Suprapubic skin (tissue), 4 donors: ENCODE measurements around the gene SEMA5A. TPM values are rescaled to one million over a fixed set of nuclear protein-coding genes. Genes with fewer than 3 reads are reported as not detected.

Experiments used
- DNase-seq, 2 donors: peaks; one replicate each; pipeline ENCODE4 v3.0.0-alpha.2; 2019; ENCODE audit warnings: low spot score in 2 of 2
- H3K27ac ChIP-seq: fragments of 200-600 bp; sonication (generic); one replicate; pipeline ENCODE4 v1.5.1; 2019
- H3K27me3 ChIP-seq: fragments of 200-600 bp; sonication (generic); one replicate; pipeline ENCODE4 v1.5.1; 2019
- H3K36me3 ChIP-seq: fragments of 200-600 bp; sonication (generic); one replicate; pipeline ENCODE4 v1.5.1; 2019
- H3K4me1 ChIP-seq: fragments of 200-600 bp; sonication (generic); one replicate; pipeline ENCODE4 v1.5.1; 2019
- H3K4me3 ChIP-seq: fragments of 200-600 bp; sonication (generic); one replicate; pipeline ENCODE4 v1.5.1; 2019; ENCODE audit warnings: mild to moderate bottlenecking
- H3K9me3 ChIP-seq: fragments of 200-600 bp; sonication (generic); one replicate; pipeline ENCODE4 v1.5.1; 2019
- EP300 ChIP-seq: sonication (generic); formaldehyde crosslinking; IDR thresholded peaks from one replicate; pipeline ENCODE4 v1.6.1; 2017; ENCODE audit warnings: antibody characterized with exemption
- POLR2A ChIP-seq, 2 donors: fragments of 450-650 bp; IDR thresholded peaks; one replicate each; pipeline ENCODE4 v1.6.1; 2017; ENCODE audit warnings: antibody characterized with exemption in 2 of 2, mild to moderate bottlenecking in 2 of 2, moderate library complexity in 2 of 2
- POLR2AphosphoS5 ChIP-seq, 3 donors: sonication (generic); formaldehyde crosslinking; IDR thresholded peaks; one replicate each; pipeline ENCODE4 v1.6.1; 2017; ENCODE audit warnings: antibody characterized with exemption in 3 of 3
- WGBS: methylation state at CpG from one replicate; pipeline ENCODE4 v1.1.5; 2018; 5-methylcytosine and 5-hydroxymethylcytosine counted together
- total RNA-seq, 4 donors: library from RNA; depleted of rRNA; stranded (reverse); fragments of >200 nt; gene quantifications; one replicate each; pipeline ENCODE4 v1.1.0, GENCODE V29; 2016
- TF ChIP-seq, protein P1 (sequence below), 2 donors: fragments of 200-600 bp in 1 of 2; fragments of 450-650 bp in 1 of 2; sonication (generic) in 1 of 2; IDR thresholded peaks; one replicate each; pipeline ENCODE4 v1.5.1; 2016 to 2019; ENCODE audit warnings: antibody characterized with exemption in 2 of 2, mild to moderate bottlenecking in 1 of 2, moderate library complexity in 1 of 2

SEMA5A gene
- total RNA-seq, 4 donors from 2014 or later = 14.5 to 31.7 (median 23.4) TPM

DNA sequence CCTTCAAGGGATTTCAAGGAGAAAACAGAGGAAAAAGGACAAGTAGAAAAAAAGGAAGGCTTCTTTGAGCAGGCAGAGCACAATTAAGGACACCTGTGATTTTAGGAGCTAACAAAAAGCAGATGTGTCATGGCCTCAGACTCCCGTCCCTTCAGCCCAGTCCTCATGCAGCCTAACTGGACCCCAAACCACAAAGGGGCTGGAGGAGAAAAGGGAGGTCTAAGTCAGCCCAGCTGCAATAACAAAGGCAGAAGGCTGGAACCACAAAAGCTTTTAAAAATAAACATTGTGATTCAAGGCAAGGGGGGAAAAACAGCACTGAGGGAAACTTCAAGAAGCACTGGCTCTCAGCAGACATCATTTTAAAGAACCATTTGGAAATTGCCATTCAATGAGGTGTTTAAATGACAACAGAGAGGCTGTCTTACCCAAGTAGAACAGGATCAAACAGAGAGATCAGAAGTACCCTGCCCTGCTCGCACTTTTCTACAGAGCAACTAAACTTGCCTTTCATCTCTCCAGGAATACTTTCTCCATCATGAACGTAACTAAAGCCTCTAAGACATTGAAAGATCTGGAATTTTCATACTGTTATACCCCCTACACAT is 89.3 kb downstream of the SEMA5A start:
- DNase-seq = no peak
- TF ChIP-seq, protein P1, sequence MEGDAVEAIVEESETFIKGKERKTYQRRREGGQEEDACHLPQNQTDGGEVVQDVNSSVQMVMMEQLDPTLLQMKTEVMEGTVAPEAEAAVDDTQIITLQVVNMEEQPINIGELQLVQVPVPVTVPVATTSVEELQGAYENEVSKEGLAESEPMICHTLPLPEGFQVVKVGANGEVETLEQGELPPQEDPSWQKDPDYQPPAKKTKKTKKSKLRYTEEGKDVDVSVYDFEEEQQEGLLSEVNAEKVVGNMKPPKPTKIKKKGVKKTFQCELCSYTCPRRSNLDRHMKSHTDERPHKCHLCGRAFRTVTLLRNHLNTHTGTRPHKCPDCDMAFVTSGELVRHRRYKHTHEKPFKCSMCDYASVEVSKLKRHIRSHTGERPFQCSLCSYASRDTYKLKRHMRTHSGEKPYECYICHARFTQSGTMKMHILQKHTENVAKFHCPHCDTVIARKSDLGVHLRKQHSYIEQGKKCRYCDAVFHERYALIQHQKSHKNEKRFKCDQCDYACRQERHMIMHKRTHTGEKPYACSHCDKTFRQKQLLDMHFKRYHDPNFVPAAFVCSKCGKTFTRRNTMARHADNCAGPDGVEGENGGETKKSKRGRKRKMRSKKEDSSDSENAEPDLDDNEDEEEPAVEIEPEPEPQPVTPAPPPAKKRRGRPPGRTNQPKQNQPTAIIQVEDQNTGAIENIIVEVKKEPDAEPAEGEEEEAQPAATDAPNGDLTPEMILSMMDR (IDR thresholded peaks at IDR 0.05) = no peak
- TF ChIP-seq EP300 = no peak
- no peak for TF ChIP-seq POLR2A (IDR thresholded peaks at IDR 0.05)
- TF ChIP-seq POLR2AphosphoS5 (IDR thresholded peaks at IDR 0.05) = no peak
- Histone ChIP-seq H3K4me3 (no peak overlapping the region), H3K27ac (no peak overlapping the region), H3K36me3 (no peaks in the 10 kb centered on the region), H3K27me3 (no peaks in the 10 kb centered on the region), H3K9me3 (no peaks in the 10 kb centered on the region), H3K4me1 (peaks cover 22% of the 10 kb centered on the region)
- 81% methylated on average over 3 of the region's 3 CpGs for WGBS

DNA sequence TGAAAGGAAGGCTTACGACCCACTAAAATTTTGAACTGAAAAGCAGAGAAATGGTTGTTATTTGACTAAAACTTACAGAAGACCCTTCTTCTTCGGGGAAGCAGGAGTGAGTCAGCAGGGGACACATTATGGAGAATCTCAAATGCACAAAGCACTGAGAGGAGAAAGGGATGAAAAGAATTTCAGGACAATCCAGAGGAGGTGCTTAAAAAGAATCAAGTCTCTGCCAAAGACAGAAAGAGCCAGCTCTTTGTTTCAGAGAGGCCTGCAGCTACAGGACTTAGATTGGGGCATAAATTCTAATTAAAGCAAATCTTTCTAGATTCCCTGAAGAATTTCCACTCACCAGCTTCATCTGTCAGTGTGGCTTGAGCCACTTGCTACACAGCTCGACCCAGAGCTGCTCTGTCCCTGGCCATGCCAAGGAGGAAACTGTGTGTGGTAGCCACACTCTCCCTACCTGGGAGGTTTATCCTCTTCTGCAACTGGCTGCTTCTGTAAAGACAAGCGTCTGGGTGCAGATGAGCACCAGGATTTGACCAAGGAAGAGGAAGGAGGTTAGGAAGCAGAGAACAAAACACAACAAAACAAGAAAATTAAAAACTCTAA is 89.9 kb downstream of the SEMA5A start:
- peak overlapping the region; percentile 10 for H3K27ac ChIP-seq
- no peaks in the 10 kb centered on the region for H3K36me3 ChIP-seq
- H3K9me3 ChIP-seq = no peaks in the 10 kb centered on the region
- H3K4me1 ChIP-seq = peaks cover 22% of the 10 kb centered on the region
- TF ChIP-seq, protein P1 (IDR thresholded peaks at IDR 0.05) = no peak
- TF ChIP-seq EP300 = no peak
- TF ChIP-seq POLR2AphosphoS5 (IDR thresholded peaks at IDR 0.05) = no peak
- no peak for TF ChIP-seq POLR2A (IDR thresholded peaks at IDR 0.05)
- 59% methylated on average over 4 of the region's 4 CpGs for WGBS
- H3K4me3 ChIP-seq = no peak overlapping the region
- no peaks in the 10 kb centered on the region for H3K27me3 ChIP-seq
- DNase-seq = no peak

DNA sequence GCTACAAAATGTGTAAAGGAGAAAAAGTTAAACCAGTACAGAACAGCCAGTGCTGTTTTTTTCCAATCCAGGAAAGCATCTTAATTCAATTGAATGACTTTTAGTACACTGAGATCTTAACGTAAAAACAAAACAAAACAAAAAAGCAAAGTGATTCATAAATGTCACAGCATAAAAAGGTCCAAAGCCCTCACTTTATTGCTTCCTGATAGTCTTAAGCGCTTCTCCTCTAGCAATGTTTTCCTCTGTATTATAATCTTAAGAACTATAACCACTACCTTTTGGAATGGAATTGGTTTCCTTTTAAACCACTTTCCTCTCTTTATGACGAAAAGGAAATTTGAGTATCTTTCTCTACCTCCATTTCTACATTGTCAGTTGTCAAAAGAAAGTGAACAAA is 91.4 kb downstream of the SEMA5A start:
- Histone ChIP-seq H3K4me1 (peaks cover 22% of the 10 kb centered on the region), H3K9me3 (no peaks in the 10 kb centered on the region), H3K4me3 (no peak overlapping the region), H3K36me3 (no peaks in the 10 kb centered on the region), H3K27ac (peak overlapping the region; percentile 50), H3K27me3 (no peaks in the 10 kb centered on the region)
- 65% methylated on average over 3 of the region's 3 CpGs for WGBS
- no peak for DNase-seq
- TF ChIP-seq POLR2A (IDR thresholded peaks at IDR 0.05) (no peak), EP300 (no peak)
- TF ChIP-seq, protein P1 (IDR thresholded peaks at IDR 0.05) = no peak

DNA sequence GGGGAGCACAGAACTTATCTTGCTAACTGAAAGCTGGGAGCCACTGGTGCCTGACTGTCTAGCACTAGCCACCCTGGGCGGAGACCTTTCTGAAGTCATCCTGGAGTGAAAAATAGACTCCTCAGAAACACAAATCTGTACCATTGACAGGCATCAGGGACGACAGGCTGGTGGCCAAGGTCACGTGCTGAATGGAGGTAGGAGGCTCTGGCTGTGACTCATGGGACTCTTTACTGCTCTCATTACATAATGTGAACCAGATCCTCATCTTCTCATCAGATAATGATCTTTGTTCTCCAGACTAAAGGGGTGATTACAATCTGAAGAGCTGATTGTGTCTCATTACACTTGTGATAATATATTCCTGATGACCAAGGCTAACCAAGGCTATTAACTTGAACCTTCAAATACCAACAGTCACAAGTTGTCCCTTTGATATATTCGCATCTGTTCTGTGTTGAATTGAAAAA is 91.8 kb downstream of the SEMA5A start:
- no peaks in the 10 kb centered on the region for H3K36me3 ChIP-seq
- H3K27me3 ChIP-seq = no peaks in the 10 kb centered on the region
- no peak for DNase-seq

DNA sequence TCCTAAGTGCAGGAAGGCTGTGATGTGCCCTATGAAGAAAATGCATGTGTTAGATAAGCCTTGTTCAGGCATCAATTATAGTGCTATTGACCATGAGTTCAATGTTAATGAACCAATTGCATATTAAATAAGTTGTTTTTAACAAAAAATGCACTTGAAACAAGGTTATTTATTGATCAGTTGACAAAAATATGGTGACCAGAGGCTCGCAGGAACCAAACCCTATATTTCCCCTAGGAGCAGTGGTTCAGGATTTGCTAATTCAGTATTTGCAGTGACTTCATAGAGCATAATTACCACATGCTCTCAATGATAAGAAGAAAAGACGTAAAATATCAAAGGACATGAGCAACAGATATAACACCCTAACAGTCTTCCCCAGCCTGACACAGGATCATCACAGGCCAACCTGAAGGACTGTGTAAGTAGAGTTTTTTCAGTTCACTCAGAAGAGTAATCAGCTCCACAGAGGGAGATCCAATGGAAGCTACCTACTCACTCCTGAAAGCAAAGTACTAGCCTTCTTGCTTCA is 92.3 kb downstream of the SEMA5A start:
- peak overlapping the region; percentile 50 for H3K27ac ChIP-seq
- WGBS = 82% methylated on average over 2 of the region's 2 CpGs

More for the DNA sequence above, 91.8 kb downstream of the SEMA5A start:
- Histone ChIP-seq H3K27ac (peak overlapping the region; percentile 50), H3K4me3 (no peak overlapping the region), H3K4me1 (peaks cover 22% of the 10 kb centered on the region), H3K9me3 (no peaks in the 10 kb centered on the region)
- TF ChIP-seq POLR2A (IDR thresholded peaks at IDR 0.05) = no peak
- no peak for TF ChIP-seq EP300
- TF ChIP-seq, protein P1 (IDR thresholded peaks at IDR 0.05) = no peak
- no peak for TF ChIP-seq POLR2AphosphoS5 (IDR thresholded peaks at IDR 0.05)
- 46% methylated on average over 4 of the region's 4 CpGs for WGBS

More for the DNA sequence above, 92.3 kb downstream of the SEMA5A start:
- no peak for DNase-seq
- Histone ChIP-seq H3K4me1 (peaks cover 22% of the 10 kb centered on the region), H3K27me3 (no peaks in the 10 kb centered on the region), H3K9me3 (no peaks in the 10 kb centered on the region), H3K4me3 (no peak overlapping the region), H3K36me3 (no peaks in the 10 kb centered on the region)
- TF ChIP-seq, protein P1 (IDR thresholded peaks at IDR 0.05) = no peak
- TF ChIP-seq POLR2AphosphoS5 (IDR thresholded peaks at IDR 0.05) (no peak), POLR2A (IDR thresholded peaks at IDR 0.05) (no peak), EP300 (no peak)
